DOHH2 (cell line): ENCODE data around the gene RBCK1.
"Not testable (repeated sequence)": the region's sequence is repeated elsewhere in the genome, so short reads cannot be mapped to it uniquely, and the experiment has no call there.

ENCODE experiments used
- H3F3A ChIP-seq: fragments of 200-600 bp; sonication (generic), shearing (Covaris generic); 2 replicates; pipeline ENCODE4 v1.6.0; 2016; ENCODE audit warnings: antibody characterized with exemption, mild to moderate bottlenecking; ENCODE audit not compliant: control insufficient read depth, insufficient read depth
- H3K27ac ChIP-seq: fragments of 200-600 bp; sonication (generic); 2 replicates; pipeline ENCODE4 v1.5.1; 2014; ENCODE audit warnings: low read depth, mild to moderate bottlenecking, low read length, moderate library complexity
- H3K27me3 ChIP-seq: fragments of 200-600 bp; sonication (generic); 2 replicates; pipeline ENCODE4 v1.6.1; 2014; ENCODE audit warnings: mild to moderate bottlenecking, low read length, mixed read lengths; ENCODE audit not compliant: control insufficient read depth
- H3K36me3 ChIP-seq: fragments of 200-600 bp; sonication (generic); 2 replicates; pipeline ENCODE4 v1.6.1; 2014; ENCODE audit warnings: mild to moderate bottlenecking, low read length, moderate library complexity, mixed read lengths; ENCODE audit not compliant: control insufficient read depth
- H3K4me1 ChIP-seq: fragments of 200-600 bp; sonication (generic); 2 replicates; pipeline ENCODE4 v1.6.1; 2014; ENCODE audit warnings: mild to moderate bottlenecking, low read length, mixed read lengths; ENCODE audit not compliant: control insufficient read depth
- H3K4me2 ChIP-seq: fragments of 200-600 bp; sonication (generic); 2 replicates; pipeline ENCODE4 v1.6.0; 2014; ENCODE audit warnings: mild to moderate bottlenecking, low read length, moderate library complexity
- H3K4me3 ChIP-seq: fragments of 200-600 bp; sonication (generic); 2 replicates; pipeline ENCODE4 v1.5.1; 2014; ENCODE audit warnings: mild to moderate bottlenecking, low read length, mixed read lengths
- H3K79me2 ChIP-seq: fragments of 200-600 bp; sonication (generic); 2 replicates; pipeline ENCODE4 v1.6.1; 2014; ENCODE audit warnings: mild to moderate bottlenecking, low read length, mixed read lengths; ENCODE audit not compliant: control insufficient read depth
- H3K9me2 ChIP-seq: fragments of 200-600 bp; sonication (generic); replicated peaks from 2 replicates; pipeline ENCODE4 v1.6.1; 2014; ENCODE audit warnings: mild to moderate bottlenecking, low read length, mixed read lengths; ENCODE audit not compliant: control insufficient read depth
- H3K9me3 ChIP-seq: fragments of 200-600 bp; sonication (generic); 2 replicates; pipeline ENCODE4 v1.6.1; 2014; ENCODE audit warnings: antibody characterized with exemption, low read length, mixed read lengths; ENCODE audit not compliant: control insufficient read depth, insufficient read depth
- H4K20me1 ChIP-seq: fragments of 200-600 bp; sonication (generic); 2 replicates; pipeline ENCODE4 v1.6.0; 2014; ENCODE audit warnings: low read depth, mild to moderate bottlenecking, antibody characterized with exemption, low read length, moderate library complexity; ENCODE audit not compliant: control insufficient read depth, insufficient read depth
- CTCF ChIP-seq: fragments of 200-600 bp; sonication (generic); IDR thresholded peaks from one replicate; pipeline ENCODE4 v1.5.1; 2014; ENCODE audit warnings: antibody characterized with exemption, mild to moderate bottlenecking, low read depth, low read length; ENCODE audit not compliant: poor library complexity, severe bottlenecking
- EZH2phosphoT487 ChIP-seq: fragments of 200-600 bp; sonication (generic); IDR thresholded peaks from 2 replicates; pipeline ENCODE4 v1.6.1; 2017; ENCODE audit warnings: borderline replicate concordance, mild to moderate bottlenecking, antibody characterized with exemption, low read length, moderate library complexity, mixed read lengths

The RBCK1 gene

GRCh38 chr20:388034-388994, 19.8 kb upstream of the RBCK1 start:
- Histone ChIP-seq H3K4me1 (no peaks in the 10 kb centered on the region), H3K27ac (no peak overlapping the region), H3K9me3 (no peaks in the 10 kb centered on the region), H3K9me2 (no peaks in the 10 kb centered on the region), H3F3A (no peaks in the 10 kb centered on the region), H3K4me3 (no peak overlapping the region), H3K79me2 (peaks cover 30% of the 10 kb centered on the region), H3K27me3 (no peaks in the 10 kb centered on the region), H4K20me1 (peaks cover 2% of the 10 kb centered on the region; the same call in 1 of the 2 replicates), H3K36me3 (peaks cover 55% of the 10 kb centered on the region), H3K4me2 (no peak overlapping the region)
- TF ChIP-seq EZH2phosphoT487 (no peak), CTCF (no peak)

GRCh38 chr20:389220-389619, 18.9 kb upstream of the RBCK1 start:
- TF ChIP-seq EZH2phosphoT487: no peak
- no peak for TF ChIP-seq CTCF
- Histone ChIP-seq H3K36me3 (peaks cover 61% of the 10 kb centered on the region), H3K4me1 (no peaks in the 10 kb centered on the region), H3K27ac (no peak overlapping the region), H3K4me3 (no peak overlapping the region), H3K4me2 (no peak overlapping the region), H3K9me2 (no peaks in the 10 kb centered on the region), H4K20me1 (no peaks in the 10 kb centered on the region), H3K79me2 (peaks cover 21% of the 10 kb centered on the region), H3K9me3 (no peaks in the 10 kb centered on the region), H3F3A (no peaks in the 10 kb centered on the region), H3K27me3 (no peaks in the 10 kb centered on the region)

GRCh38 chr20:391041-391711, 16.9 kb upstream of the RBCK1 start:
- H3K79me2 ChIP-seq: peaks cover 6% of the 10 kb centered on the region; the same call in 1 of the 2 replicates
- peaks cover 77% of the 10 kb centered on the region for H3K36me3 ChIP-seq
- TF ChIP-seq CTCF: no peak
- TF ChIP-seq EZH2phosphoT487: no peak
- no peaks in the 10 kb centered on the region for H3K9me2 ChIP-seq
- H3K4me2 ChIP-seq: no peak overlapping the region
- no peaks in the 10 kb centered on the region for H3K4me1 ChIP-seq
- no peaks in the 10 kb centered on the region for H3F3A ChIP-seq
- H4K20me1 ChIP-seq: no peaks in the 10 kb centered on the region
- no peak overlapping the region for H3K4me3 ChIP-seq
- no peak overlapping the region for H3K27ac ChIP-seq
- H3K27me3 ChIP-seq: no peaks in the 10 kb centered on the region
- H3K9me3 ChIP-seq: no peaks in the 10 kb centered on the region

- H3K4me1 ChIP-seq, H3K4me3 ChIP-seq, H3K79me2 ChIP-seq, H4K20me1 ChIP-seq, H3K27ac ChIP-seq, H3K9me2 ChIP-seq, H3K27me3 ChIP-seq, H3K9me3 ChIP-seq, H3K4me2 ChIP-seq, H3F3A ChIP-seq: not testable (repeated sequence)
- H3K36me3 ChIP-seq: peaks cover 83% of the 10 kb centered on the region
These were observed 14.8 kb upstream of the RBCK1 start for GRCh38 chr20:393296-393695.
